Right lobe of liver (tissue), 6 donors: ENCODE measurements around the gene CDH6. TPM values are rescaled to one million over a fixed set of nuclear protein-coding genes. Genes with fewer than 3 reads are reported as not detected.

ENCODE experiments used
- ATAC-seq, 4 donors: fragments of 200-7000 bp; cut with Tn5 transposase; one replicate each; pipeline ENCODE4 v1.9.1; 2020; ENCODE audit warnings: mild to moderate bottlenecking in 4 of 4, moderate library complexity in 4 of 4
- DNase-seq, 3 donors: peaks; one replicate each; pipeline ENCODE4 v3.0.0-alpha.2; 2020
- H3K27ac ChIP-seq, 3 donors: fragments of 200-600 bp; one replicate each; pipeline ENCODE4 v1.8.0; 2022
- H3K27me3 ChIP-seq, 2 donors: fragments of 200-600 bp; one replicate each; pipeline ENCODE4 v1.8.0; 2022
- H3K36me3 ChIP-seq, 4 donors: fragments of 200-600 bp; sonication (generic) in 1 of 4; one replicate each; pipeline versions ENCODE4 v1.5.1 to v1.8.0; 2017 to 2022; ENCODE audit warnings: control low read depth in 1 of 4
- H3K4me1 ChIP-seq, 4 donors: fragments of 200-600 bp; sonication (generic) in 1 of 4; one replicate each; pipeline versions ENCODE4 v1.5.1 to v1.8.0; 2017 to 2022; ENCODE audit warnings: control low read depth in 1 of 4
- H3K4me3 ChIP-seq, 3 donors: fragments of 200-600 bp; one replicate each; pipeline ENCODE4 v1.8.0; 2022
- H3K9me3 ChIP-seq, 4 donors: fragments of 200-600 bp; sonication (generic) in 1 of 4; one replicate each; pipeline versions ENCODE4 v1.5.1 to v1.8.0; 2017 to 2022; ENCODE audit warnings: control low read depth in 1 of 4
- POLR2A ChIP-seq: fragments of 450-650 bp; IDR thresholded peaks from one replicate; pipeline ENCODE4 v1.6.1; 2017; ENCODE audit warnings: antibody characterized with exemption, mild to moderate bottlenecking
- WGBS: methylation state at CpG from one replicate; pipeline ENCODE4 v1.1.6; 2018; ENCODE audit warnings: low coverage, low lambda C conversion rate; ENCODE audit not compliant: insufficient coverage; ENCODE audit errors: missing lambda C conversion rate; 5-methylcytosine and 5-hydroxymethylcytosine counted together
- intact Hi-C, 2 donors: fragments of 100-400 bp; cut with DNase I; formaldehyde crosslinking; loops; one replicate each; pipeline versions ENCODE4 v1.11.2 to v1.14.1; 2022
- long read RNA-seq: library from polyadenylated mRNA; unstranded; transcript quantifications from one replicate; pipeline ENCODE4 v2.0.0, GENCODE V29; 2019
- total RNA-seq, 6 experiments: library from RNA; depleted of rRNA in 2 of 6; stranded (reverse); fragments of >200 nt in 2 of 6; fragmentation: NEBNext Ultra II Directional in 3 of 6; extraction: Animal tissue kit (Norgen Biotek cat#: 25700) in 3 of 6; gene quantifications; one replicate each; pipeline versions ENCODE4 v1.1.0 to v1.2.4, GENCODE V29; 2016 to 2023
- TF ChIP-seq, protein P1 (sequence below), 4 donors: fragments of 200-600 bp in 3 of 4; fragments of 450-650 bp in 1 of 4; IDR thresholded peaks; one replicate each; pipeline versions ENCODE4 v1.5.1 to v1.8.0; 2016 to 2022; ENCODE audit warnings: antibody characterized with exemption in 4 of 4, mild to moderate bottlenecking in 2 of 4
- donor health status: DM: no; HTN: yes; CAD: no.
- donor health status: DM: no; HTN: no; CAD: no.
- donor health status: DM: no; HTN: no; CAD: no.
- donor health status: DM: no; HTN: yes; CAD: no.
- donor health status: DM: no; HTN: yes; CAD: no.

The CDH6 gene
- 1 to 10 TPM in 2 of 6 experiments, under 1 TPM in 4; 0.49 to 1.8 (median 0.74) TPM for total RNA-seq
- long read RNA-seq = 0 reads

DNA sequence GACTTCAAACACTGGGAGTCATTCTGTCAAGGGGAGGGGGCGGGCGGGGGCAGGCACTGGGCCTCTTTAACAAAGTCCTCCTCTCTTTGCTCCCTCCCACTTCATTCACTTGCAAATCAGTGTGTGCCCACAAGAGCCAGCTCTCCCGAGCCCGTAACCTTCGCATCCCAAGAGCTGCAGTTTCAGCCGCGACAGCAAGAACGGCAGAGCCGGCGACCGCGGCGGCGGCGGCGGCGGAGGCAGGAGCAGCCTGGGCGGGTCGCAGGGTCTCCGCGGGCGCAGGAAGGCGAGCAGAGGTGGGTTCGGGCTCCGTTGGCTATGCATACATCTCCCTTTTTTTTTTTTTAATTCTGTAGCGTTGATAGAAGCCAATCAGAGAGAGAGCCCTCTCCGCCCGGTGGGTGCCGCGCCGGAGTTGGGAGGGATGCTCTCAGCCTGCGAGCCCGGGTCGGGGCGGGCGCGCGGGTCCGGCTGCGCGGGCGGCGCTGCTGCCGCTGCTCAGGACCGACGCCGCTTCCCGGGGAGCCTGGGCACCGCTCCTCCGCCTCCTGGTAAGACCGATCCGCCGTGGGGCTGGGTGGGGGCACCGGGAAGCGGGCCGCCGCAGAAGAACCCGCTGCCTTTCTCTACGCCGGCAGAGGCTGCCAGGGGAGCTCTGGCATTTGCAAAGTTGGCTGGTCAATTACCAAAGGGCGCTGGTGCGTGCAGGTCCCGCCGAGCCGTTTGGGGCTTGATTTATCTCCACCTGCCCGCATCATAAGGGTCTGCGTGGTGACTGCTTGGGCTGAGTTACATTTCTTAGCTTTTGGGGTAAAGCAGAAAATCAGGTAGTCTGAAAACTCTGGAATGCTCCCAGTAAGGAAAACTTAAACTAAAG lies at the start of gene CDH6:
CDH6 (plus strand) TSS at position 96 of the 877 bp plus-strand sequence. CDS start 73,788 bp downstream, outside the sequence.
- WGBS = 3% methylated on average over 24 of the region's 67 CpGs

DNA sequence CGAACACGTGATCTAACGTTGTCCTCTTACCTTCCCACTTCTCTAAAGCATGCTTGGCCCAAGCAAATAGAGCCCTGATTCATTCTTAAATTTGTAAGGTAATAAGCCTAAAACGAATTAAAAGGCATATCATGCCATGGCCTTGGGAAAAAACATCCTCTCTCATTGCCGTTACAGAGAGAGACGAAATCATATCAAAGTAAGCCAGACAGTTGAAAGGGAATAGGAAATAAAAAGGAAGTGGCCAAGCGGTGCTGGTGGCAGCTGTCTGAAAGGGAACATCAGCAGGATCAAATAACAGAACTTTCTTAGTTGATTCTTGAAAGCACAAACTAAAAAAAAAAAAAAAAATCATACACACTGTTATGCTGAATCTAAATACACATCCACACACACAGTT lies 49.1 kb upstream of the CDH6 start:
- ATAC-seq = no peak
- WGBS = 54% methylated on average over 7 of the region's 7 CpGs
- TF ChIP-seq, protein P1, sequence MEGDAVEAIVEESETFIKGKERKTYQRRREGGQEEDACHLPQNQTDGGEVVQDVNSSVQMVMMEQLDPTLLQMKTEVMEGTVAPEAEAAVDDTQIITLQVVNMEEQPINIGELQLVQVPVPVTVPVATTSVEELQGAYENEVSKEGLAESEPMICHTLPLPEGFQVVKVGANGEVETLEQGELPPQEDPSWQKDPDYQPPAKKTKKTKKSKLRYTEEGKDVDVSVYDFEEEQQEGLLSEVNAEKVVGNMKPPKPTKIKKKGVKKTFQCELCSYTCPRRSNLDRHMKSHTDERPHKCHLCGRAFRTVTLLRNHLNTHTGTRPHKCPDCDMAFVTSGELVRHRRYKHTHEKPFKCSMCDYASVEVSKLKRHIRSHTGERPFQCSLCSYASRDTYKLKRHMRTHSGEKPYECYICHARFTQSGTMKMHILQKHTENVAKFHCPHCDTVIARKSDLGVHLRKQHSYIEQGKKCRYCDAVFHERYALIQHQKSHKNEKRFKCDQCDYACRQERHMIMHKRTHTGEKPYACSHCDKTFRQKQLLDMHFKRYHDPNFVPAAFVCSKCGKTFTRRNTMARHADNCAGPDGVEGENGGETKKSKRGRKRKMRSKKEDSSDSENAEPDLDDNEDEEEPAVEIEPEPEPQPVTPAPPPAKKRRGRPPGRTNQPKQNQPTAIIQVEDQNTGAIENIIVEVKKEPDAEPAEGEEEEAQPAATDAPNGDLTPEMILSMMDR (IDR thresholded peaks at IDR 0.05) = no peak
- TF ChIP-seq POLR2A = no peak
- H3K4me1 ChIP-seq = no peaks in the 10 kb centered on the region
- no peak overlapping the region for H3K27ac ChIP-seq
- H3K27me3 ChIP-seq = no peaks in the 10 kb centered on the region
- H3K4me3 ChIP-seq = no peak overlapping the region
- no peak for DNase-seq
- H3K36me3 ChIP-seq = no peaks in the 10 kb centered on the region
- intact Hi-C loops = no loop called here
- H3K9me3 ChIP-seq = no peaks in the 10 kb centered on the region

More for the DNA sequence above, at the start of gene CDH6:
- Histone ChIP-seq H3K36me3 (no peaks in the 10 kb centered on the region), H3K27me3 (peaks cover 2 to 12% of the 10 kb centered on the region in 2 donors), H3K9me3 (no peaks in the 10 kb centered on the region), H3K4me1 (peaks cover 0 to 19% (median 0%) of the 10 kb centered on the region in 4 donors), H3K27ac (no peak within 1 kb of the TSS), H3K4me3 (peak within 1 kb of the TSS; percentile 17 to 41 (median 34))
- ATAC-seq (peak; percentile 51 to 65 (median 64)), DNase-seq (peak in 2 of 3 donors; percentile 30 to 48)
- TF ChIP-seq POLR2A = no peak
- TF ChIP-seq, protein P1 (IDR thresholded peaks at IDR 0.05) = no peak
- intact Hi-C loops = no loop called here

DNA sequence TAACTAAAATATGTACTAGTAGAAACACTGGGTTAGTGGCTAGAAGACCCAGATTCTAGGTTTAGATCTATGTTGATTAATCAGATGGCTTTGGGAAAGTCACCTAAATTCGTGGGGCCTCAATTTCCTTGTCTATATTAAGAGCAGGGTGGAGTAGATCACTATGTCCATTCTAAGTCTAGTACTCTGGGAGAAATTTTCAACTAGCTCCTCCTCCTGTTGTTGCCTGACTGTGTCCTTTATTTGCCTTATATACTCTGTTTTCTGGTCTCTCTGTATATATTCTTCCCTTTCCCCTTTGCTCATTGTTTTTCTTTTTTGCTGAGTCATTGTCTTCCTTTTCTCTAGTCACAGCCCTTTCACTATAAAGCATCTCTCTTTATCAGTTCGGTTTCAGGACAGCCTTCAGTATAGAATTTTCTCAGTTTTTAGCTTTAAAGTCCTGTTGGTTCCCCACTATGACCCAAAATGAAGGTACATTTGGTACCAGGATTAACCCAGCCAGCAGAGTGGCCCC lies 44.5 kb upstream of the CDH6 start:
- intact Hi-C loops = no loop called here
- H3K9me3 ChIP-seq = no peaks in the 10 kb centered on the region
- TF ChIP-seq, protein P1 (IDR thresholded peaks at IDR 0.05) = no peak
- no peak for TF ChIP-seq POLR2A
- no peaks in the 10 kb centered on the region for H3K27me3 ChIP-seq
- ATAC-seq (no peak), DNase-seq (no peak)
- no peak overlapping the region for H3K4me3 ChIP-seq
- H3K36me3 ChIP-seq = no peaks in the 10 kb centered on the region
- 22% methylated on average over 2 of the region's 2 CpGs for WGBS
- H3K4me1 ChIP-seq = no peaks in the 10 kb centered on the region
- H3K27ac ChIP-seq = no peak overlapping the region

DNA sequence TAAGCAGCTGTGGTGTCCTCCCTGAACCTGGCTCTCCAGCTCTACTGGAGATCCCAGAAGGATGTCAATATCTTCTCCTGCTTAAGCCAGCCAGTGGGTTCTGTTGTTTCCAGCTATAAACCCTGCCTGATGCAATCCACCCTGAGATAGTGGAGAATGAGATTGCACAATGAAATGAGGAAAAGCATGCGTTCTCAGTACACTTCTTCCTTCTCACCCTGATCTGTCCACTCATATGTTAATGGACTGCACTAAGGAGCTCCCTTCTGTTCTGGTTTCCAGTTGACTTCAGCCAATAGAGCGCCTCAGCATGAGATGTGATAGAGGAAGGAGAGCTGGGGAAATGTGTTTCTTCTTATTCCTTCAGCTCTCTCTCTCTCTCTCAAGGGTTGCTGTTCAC lies 40.0 kb upstream of the CDH6 start:
- Histone ChIP-seq H3K27ac (no peak overlapping the region), H3K4me3 (no peak overlapping the region), H3K9me3 (no peaks in the 10 kb centered on the region), H3K36me3 (no peaks in the 10 kb centered on the region), H3K4me1 (no peaks in the 10 kb centered on the region), H3K27me3 (no peaks in the 10 kb centered on the region)
- intact Hi-C loops = no loop called here
- WGBS = 61% methylated on average over 2 of the region's 2 CpGs
- ATAC-seq (no peak), DNase-seq (no peak)
- TF ChIP-seq, protein P1 (IDR thresholded peaks at IDR 0.05) = no peak
- TF ChIP-seq POLR2A = no peak
